ENCODE data around the gene CAPN1. TPM values are rescaled to one million over a fixed set of nuclear protein-coding genes. Genes with fewer than 3 reads are reported as not detected.

Gene CAPN1
- polyA plus RNA-seq, 2 of the 4 experiments (the other 2 are of a cell fraction): 63.7 to 93.1 TPM

DNA sequence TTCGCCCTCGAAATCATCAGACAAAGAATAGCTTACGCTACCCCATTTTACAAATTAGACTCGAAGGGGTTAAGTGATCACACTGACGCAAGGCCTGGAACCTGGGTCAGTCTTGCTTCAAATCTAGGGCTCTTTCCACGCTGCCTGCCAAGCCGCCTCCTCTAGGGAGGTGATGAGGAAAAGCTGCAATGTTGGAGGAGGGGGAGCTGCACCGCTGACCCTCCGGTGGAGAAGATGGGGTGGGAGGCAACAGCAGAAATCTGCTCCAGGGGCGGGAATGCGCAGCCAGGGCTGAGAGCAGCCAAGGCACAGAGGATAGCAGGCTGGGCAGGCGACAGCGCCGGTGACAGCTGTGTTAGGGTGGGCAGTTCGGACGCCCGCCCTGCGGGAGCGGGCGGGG, 48.0 kb upstream of the CAPN1 start:
- TF ChIP-seq, protein P1, sequence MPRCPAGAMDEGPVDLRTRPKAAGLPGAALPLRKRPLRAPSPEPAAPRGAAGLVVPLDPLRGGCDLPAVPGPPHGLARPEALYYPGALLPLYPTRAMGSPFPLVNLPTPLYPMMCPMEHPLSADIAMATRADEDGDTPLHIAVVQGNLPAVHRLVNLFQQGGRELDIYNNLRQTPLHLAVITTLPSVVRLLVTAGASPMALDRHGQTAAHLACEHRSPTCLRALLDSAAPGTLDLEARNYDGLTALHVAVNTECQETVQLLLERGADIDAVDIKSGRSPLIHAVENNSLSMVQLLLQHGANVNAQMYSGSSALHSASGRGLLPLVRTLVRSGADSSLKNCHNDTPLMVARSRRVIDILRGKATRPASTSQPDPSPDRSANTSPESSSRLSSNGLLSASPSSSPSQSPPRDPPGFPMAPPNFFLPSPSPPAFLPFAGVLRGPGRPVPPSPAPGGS (IDR thresholded peaks at IDR 0.05): no peak
- TF ChIP-seq REST (IDR thresholded peaks at IDR 0.05): peak; percentile 10; the same call in 1 of the 2 replicates
- TF ChIP-seq HOXB13 (CRISPR knock-in tag; IDR thresholded peaks at IDR 0.05; ENCODE audit: low read depth): no peak
- TF ChIP-seq CHD2 (IDR thresholded peaks at IDR 0.05; ENCODE audit: low read length, partially characterized antibody): no peak
- TF ChIP-seq, protein P2, sequence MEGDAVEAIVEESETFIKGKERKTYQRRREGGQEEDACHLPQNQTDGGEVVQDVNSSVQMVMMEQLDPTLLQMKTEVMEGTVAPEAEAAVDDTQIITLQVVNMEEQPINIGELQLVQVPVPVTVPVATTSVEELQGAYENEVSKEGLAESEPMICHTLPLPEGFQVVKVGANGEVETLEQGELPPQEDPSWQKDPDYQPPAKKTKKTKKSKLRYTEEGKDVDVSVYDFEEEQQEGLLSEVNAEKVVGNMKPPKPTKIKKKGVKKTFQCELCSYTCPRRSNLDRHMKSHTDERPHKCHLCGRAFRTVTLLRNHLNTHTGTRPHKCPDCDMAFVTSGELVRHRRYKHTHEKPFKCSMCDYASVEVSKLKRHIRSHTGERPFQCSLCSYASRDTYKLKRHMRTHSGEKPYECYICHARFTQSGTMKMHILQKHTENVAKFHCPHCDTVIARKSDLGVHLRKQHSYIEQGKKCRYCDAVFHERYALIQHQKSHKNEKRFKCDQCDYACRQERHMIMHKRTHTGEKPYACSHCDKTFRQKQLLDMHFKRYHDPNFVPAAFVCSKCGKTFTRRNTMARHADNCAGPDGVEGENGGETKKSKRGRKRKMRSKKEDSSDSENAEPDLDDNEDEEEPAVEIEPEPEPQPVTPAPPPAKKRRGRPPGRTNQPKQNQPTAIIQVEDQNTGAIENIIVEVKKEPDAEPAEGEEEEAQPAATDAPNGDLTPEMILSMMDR (IDR thresholded peaks at IDR 0.05): no peak
- TF ChIP-seq RCOR1 (IDR thresholded peaks at IDR 0.05; ENCODE audit: low read depth, low read length): no peak
- Histone ChIP-seq H3K27ac (peak overlapping the region; percentile 96 to 98), H3K9me3 (no peaks in the 10 kb centered on the region), H3K4me1 (peaks cover 15% of the 10 kb centered on the region), H3K4me2 (peak overlapping the region; percentile 100), H3K4me3 (peak overlapping the region; percentile 89)
- ChIA-PET CTCF (interaction anchor here (0.9 to 2.3 kb wide), 3 partner anchors 16 to 132 kb away, joined by 3 to 13 read pairs (median 3); partner anchors contain the start of genes TM7SF2 and ZNHIT2), POLR2A (interaction anchor here (1.8 to 3.0 kb wide), 3 partner anchors 9 to 47 kb away, joined by 12 to 37 read pairs (median 28); partner anchors contain the start of genes CAPN1, FAU and MRPL49)
- FAIRE-seq (no peak), ATAC-seq (peak in 1 of 2 experiments; percentile 0; a peak in 2 of 6 replicates), DNase-seq (ENCODE audit: low read depth in 1 of 2, low spot score in 1 of 2) (no peak)
- WGBS (ENCODE audit: missing lambda C conversion rate): 1% methylated on average over 20 of the region's 20 CpGs

DNA sequence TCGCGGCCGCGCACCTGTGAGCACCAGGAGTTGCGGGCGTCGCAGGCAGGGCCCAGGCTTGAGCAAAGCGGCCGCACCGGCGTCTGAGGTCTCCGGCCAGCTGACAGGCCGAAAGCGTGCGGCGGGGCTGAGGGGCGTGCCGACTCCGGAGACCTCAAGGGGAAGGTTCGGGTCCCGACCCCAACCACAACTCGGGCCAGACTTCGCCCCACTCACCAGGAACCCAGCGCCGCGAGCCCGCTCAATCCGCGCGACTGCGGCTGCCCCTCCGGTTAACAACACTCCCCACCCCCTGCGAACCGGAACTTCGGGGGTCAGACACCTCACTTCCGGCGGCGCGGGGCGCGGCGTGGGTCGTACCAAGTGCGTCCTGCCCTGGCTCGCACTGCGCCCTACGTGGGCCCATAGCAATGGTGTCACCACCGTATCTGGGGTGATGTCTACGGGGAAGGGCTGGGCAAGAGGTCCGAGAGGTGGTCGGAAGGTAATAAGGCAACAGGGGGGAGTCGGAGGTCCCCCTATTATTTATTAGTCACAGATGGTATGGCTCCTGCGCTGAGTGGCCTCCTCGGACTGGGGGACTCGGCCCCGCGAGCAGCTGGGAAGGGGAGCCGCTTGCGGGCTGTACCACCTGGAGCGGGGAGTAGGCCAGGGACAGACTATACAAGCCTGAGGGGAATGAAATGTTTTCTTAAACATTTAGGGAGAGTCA, 47.3 kb upstream of the CAPN1 start, which contains the start of gene SYVN1:
Gene SYVN1, minus strand, starts transcription at position 280 of the 712 bp plus-strand sequence. CDS start 918 bp downstream, outside the sequence.
- WGBS (ENCODE audit: missing lambda C conversion rate): 3% methylated on average over 13 of the region's 60 CpGs
- Histone ChIP-seq H3K4me3 (peak within 1 kb of the TSS; percentile 89), H3K4me1 (peaks cover 15% of the 10 kb centered on the region), H3K4me2 (peak within 1 kb of the TSS; percentile 100), H3K9me3 (no peaks in the 10 kb centered on the region), H3K27ac (peak within 1 kb of the TSS; percentile 96 to 98)
- no peak for FAIRE-seq
- peak; percentile 88 to 91 for ATAC-seq
- CTCF ChIA-PET: interaction anchor here (0.9 to 3.5 kb wide), 8 partner anchors 8 to 132 kb away, joined by 3 to 19 read pairs (median 4); partner anchors contain the start of genes TM7SF2 and ZNHIT2
- POLR2A ChIA-PET: interaction anchor here (0.9 to 3.0 kb wide), 13 partner anchors 8 to 199 kb away, joined by 3 to 37 read pairs (median 7); partner anchors contain the start of genes CAPN1, DPF2, FAU and MRPL49
- peak; percentile 93 to 96 for DNase-seq (ENCODE audit: low read depth in 1 of 2, low spot score in 1 of 2)
- TF ChIP-seq FOSL2 (IDR thresholded peaks at IDR 0.05): no peak
- peak; percentile 39; the same call in 1 of the 2 replicates for TF ChIP-seq FOSL2 (CRISPR knock-in tag; IDR thresholded peaks at IDR 0.05)
- no peak for TF ChIP-seq HMGXB4 (CRISPR knock-in tag; IDR thresholded peaks at IDR 0.05; ENCODE audit: borderline replicate concordance)
- TF ChIP-seq POLR2AphosphoS2 (conservative IDR thresholded peaks at IDR 0.05; ENCODE audit: low read length): no peak
- no peak for TF ChIP-seq ZFP36 (IDR thresholded peaks at IDR 0.05; ENCODE audit: borderline replicate concordance, partially characterized antibody)
- TF ChIP-seq USF2 (IDR thresholded peaks at IDR 0.05): no peak
- TF ChIP-seq ZNF302 (CRISPR knock-in tag; IDR thresholded peaks at IDR 0.05): no peak
- no peak for TF ChIP-seq ZC3H11A (IDR thresholded peaks at IDR 0.05)
- TF ChIP-seq, protein P3, sequence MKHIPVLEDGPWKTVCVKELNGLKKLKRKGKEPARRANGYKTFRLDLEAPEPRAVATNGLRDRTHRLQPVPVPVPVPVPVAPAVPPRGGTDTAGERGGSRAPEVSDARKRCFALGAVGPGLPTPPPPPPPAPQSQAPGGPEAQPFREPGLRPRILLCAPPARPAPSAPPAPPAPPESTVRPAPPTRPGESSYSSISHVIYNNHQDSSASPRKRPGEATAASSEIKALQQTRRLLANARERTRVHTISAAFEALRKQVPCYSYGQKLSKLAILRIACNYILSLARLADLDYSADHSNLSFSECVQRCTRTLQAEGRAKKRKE (CRISPR knock-in tag; IDR thresholded peaks at IDR 0.05; ENCODE audit: low read depth): no peak
- no peak; the same call in 1 of the 2 replicates for TF ChIP-seq E2F6 (IDR thresholded peaks at IDR 0.05; ENCODE audit: borderline replicate concordance, low read depth)
- no peak for TF ChIP-seq NR3C1 (IDR thresholded peaks at IDR 0.05)
- TF ChIP-seq MAX (IDR thresholded peaks at IDR 0.05): no peak; the same call in none of the 2 replicates
- TF ChIP-seq TFCP2L1 (CRISPR knock-in tag; IDR thresholded peaks at IDR 0.05): no peak
- peak in 1 of 2 experiments; percentile 1; a peak in 1 of 5 replicates for TF ChIP-seq RAD21 (conservative IDR thresholded peaks at IDR 0.05 in 1 of 2, IDR thresholded peaks at IDR 0.05 in 1 of 2)
- peak; percentile 59; the same call in 1 of the 2 replicates for TF ChIP-seq BHLHE40 (IDR thresholded peaks at IDR 0.05; ENCODE audit: low read depth, low read length)
- peak; percentile 61; the same call in 1 of the 2 replicates for TF ChIP-seq RARB (CRISPR knock-in tag; IDR thresholded peaks at IDR 0.05)
- TF ChIP-seq SREBF2 (IDR thresholded peaks at IDR 0.05): no peak

Data from A549 (cell line).